Measurements from ENCODE around the gene DUS4L.

DUS4L gene

GRCh38 chr7:107615910-107616680, 52.3 kb downstream of the DUS4L start:
- Mint-ChIP-seq H3K27me3 (no peaks in the 10 kb centered on the region), H3K4me3 (no peak overlapping the region), H3K4me1 (no peaks in the 10 kb centered on the region), H3K36me3 (peaks cover 15% of the 10 kb centered on the region), H3K27ac (no peak overlapping the region), H3K9me3 (no peaks in the 10 kb centered on the region)
- ATAC-seq (ENCODE audit: low read depth) (no peak), DNase-seq (ENCODE audit: low spot score in 2 of 2) (no peak)

DNA sequence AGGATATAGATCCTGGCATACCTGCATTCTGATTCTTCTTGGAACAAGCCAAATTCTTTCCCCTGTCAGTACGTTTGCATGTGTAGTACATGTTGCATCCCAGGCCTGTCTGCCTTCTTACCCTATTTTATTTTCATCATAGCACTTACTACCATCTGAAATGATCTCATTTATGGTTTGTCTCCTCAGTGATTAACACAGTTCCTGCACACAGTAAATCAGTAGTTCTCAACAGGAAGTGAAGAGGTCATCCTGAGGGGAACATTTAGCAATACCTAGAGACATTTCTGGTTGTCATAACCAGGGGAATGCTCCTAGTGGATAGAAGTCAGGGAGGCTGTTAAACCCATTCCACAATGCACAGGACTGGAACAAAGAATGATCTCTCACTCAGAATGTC, 58.7 kb downstream of the DUS4L start:
- Mint-ChIP-seq H3K27me3 (no peaks in the 10 kb centered on the region), H3K4me3 (no peak overlapping the region), H3K27ac (no peak overlapping the region), H3K9me3 (peaks cover 5% of the 10 kb centered on the region), H3K36me3 (peaks cover 8% of the 10 kb centered on the region), H3K4me1 (no peaks in the 10 kb centered on the region)
- DNase-seq (ENCODE audit: low spot score in 2 of 2), result no peak
- ATAC-seq (ENCODE audit: low read depth), result no peak

GRCh38 chr7:107622894-107623293, 59.1 kb downstream of the DUS4L start:
- ATAC-seq (ENCODE audit: low read depth) (no peak), DNase-seq (ENCODE audit: low spot score in 2 of 2) (no peak)
- Mint-ChIP-seq H3K4me3 (no peak overlapping the region), H3K27ac (no peak overlapping the region), H3K9me3 (peaks cover 5% of the 10 kb centered on the region), H3K27me3 (no peaks in the 10 kb centered on the region), H3K36me3 (peaks cover 8% of the 10 kb centered on the region), H3K4me1 (no peaks in the 10 kb centered on the region)

DNA sequence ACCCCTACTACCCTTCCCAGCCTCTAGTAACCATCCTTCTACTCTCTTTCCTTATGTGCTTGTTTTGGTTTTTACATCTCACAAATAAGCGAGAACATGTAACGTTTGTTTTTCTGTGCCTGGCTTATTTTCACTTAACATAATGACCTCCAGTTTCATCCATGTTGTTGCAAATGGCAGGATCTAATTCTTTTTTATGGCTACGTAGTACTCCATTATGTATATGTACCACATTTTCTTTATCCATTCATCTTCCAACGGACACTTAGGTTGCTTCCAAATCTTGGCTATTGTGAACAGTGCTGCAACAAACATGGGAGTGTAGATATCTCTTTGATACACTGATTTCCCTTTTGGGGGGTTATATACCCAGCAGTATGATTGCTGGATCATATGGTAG, 63.2 kb downstream of the DUS4L start:
- H3K9me3 Mint-ChIP-seq, result peaks cover 5% of the 10 kb centered on the region
- no peak for ATAC-seq (ENCODE audit: low read depth)
- H3K27ac Mint-ChIP-seq, result no peak overlapping the region
- peaks cover 6% of the 10 kb centered on the region for H3K36me3 Mint-ChIP-seq
- no peaks in the 10 kb centered on the region for H3K27me3 Mint-ChIP-seq
- H3K4me3 Mint-ChIP-seq, result no peak overlapping the region
- peaks cover 11% of the 10 kb centered on the region for H3K4me1 Mint-ChIP-seq
- no peak for DNase-seq (ENCODE audit: low spot score in 2 of 2)
